Panc1 (cell line): ENCODE data around the gene NPPA. TPM values are rescaled to one million over a fixed set of nuclear protein-coding genes. Genes with fewer than 3 reads are reported as not detected.
"Not testable (repeated sequence)": the region's sequence is repeated elsewhere in the genome, so short reads cannot be mapped to it uniquely, and the experiment has no call there.

Experiments
- ATAC-seq: fragments of 200-7000 bp; cut with Tn5 transposase; 2 replicates; pipeline ENCODE4 v1.9.1; 2020; ENCODE audit warnings: mild to moderate bottlenecking, moderate library complexity
- BruUV-seq: library from RNA; stranded (reverse); fragments of 400-500 nt; replicated peaks from 2 replicates; lab custom pipeline; 2021; lab: Mats Ljungman, UMichigan
- CTCF ChIA-PET: fragments of 300-600 bp; sonication (Branson Sonifier 250); formaldehyde crosslinking; loops from one replicate; lab custom pipeline; 2022; ENCODE audit warnings: antibody characterized with exemption; lab: Charles Lee
- POLR2A ChIA-PET: fragments of 300-600 bp; sonication (Branson Sonifier 250); formaldehyde crosslinking; loops from one replicate; lab custom pipeline; 2022; ENCODE audit warnings: antibody characterized with exemption; lab: Charles Lee
- DNase-seq: peaks from one replicate; pipeline ENCODE4 v3.0.0-alpha.2; 2010; ENCODE audit warnings: low read depth, low spot score
- H3K27ac ChIP-seq: 2 replicates; pipeline ENCODE4 v1.5.1; 2011; ENCODE audit warnings: mild to moderate bottlenecking, low read length, inconsistent platforms
- H3K27me3 ChIP-seq: fragments of 200-500 bp; sonication (Bioruptor generic); 2 replicates; pipeline ENCODE4 v1.6.0; 2014; ENCODE audit warnings: low read length, inconsistent platforms; ENCODE audit not compliant: control insufficient read depth, insufficient read depth
- H3K36me3 ChIP-seq: fragments of 200-500 bp; sonication (Bioruptor generic); 2 replicates; pipeline ENCODE4 v1.5.1; 2014; ENCODE audit warnings: inconsistent platforms, mild to moderate bottlenecking, low read length, moderate library complexity; ENCODE audit not compliant: control insufficient read depth, insufficient read depth
- H3K4me1 ChIP-seq: 2 replicates; pipeline ENCODE4 v1.5.1; 2011; ENCODE audit warnings: inconsistent platforms, mild to moderate bottlenecking, low read length, moderate library complexity; ENCODE audit not compliant: control insufficient read depth, insufficient read depth
- H3K4me3 ChIP-seq, 2 experiments: 2 replicates each; pipeline ENCODE4 v1.5.1; 2011 to 2012; ENCODE audit warnings: low read depth in 2 of 2, low read length in 2 of 2, mild to moderate bottlenecking in 2 of 2, inconsistent platforms in 1 of 2, moderate library complexity in 1 of 2
- H3K9me3 ChIP-seq: fragments of 200-500 bp; sonication (Bioruptor generic); 2 replicates; pipeline ENCODE4 v1.5.1; 2014; ENCODE audit warnings: low read depth, mild to moderate bottlenecking, inconsistent platforms, low read length, moderate library complexity; ENCODE audit not compliant: control insufficient read depth, insufficient read depth
- CTCF ChIP-seq: fragments of 450-650 bp; IDR thresholded peaks from 2 replicates; pipeline ENCODE4 v1.5.1; 2017; ENCODE audit warnings: mild to moderate bottlenecking
- POLR2AphosphoS5 ChIP-seq: IDR thresholded peaks from 2 replicates; pipeline ENCODE4 v1.6.1; 2012; ENCODE audit warnings: mild to moderate bottlenecking, low read depth, low read length, moderate library complexity
- REST ChIP-seq, 2 experiments: IDR thresholded peaks; 2 replicates each; pipeline ENCODE4 v1.6.1; 2011 to 2012; ENCODE audit warnings: low read depth in 2 of 2, control low read depth in 1 of 2, low read length in 1 of 2, mild to moderate bottlenecking in 1 of 2, moderate library complexity in 1 of 2; ENCODE audit not compliant: insufficient read depth in 1 of 2
- SIN3A ChIP-seq: IDR thresholded peaks from 2 replicates; pipeline ENCODE4 v1.6.1; 2012; ENCODE audit warnings: low read depth, mild to moderate bottlenecking, low read length, moderate library complexity, borderline replicate concordance; ENCODE audit not compliant: insufficient read depth
- TCF7L2 ChIP-seq: IDR thresholded peaks from 2 replicates; pipeline ENCODE4 v1.6.1; 2011; ENCODE audit warnings: mild to moderate bottlenecking, low read depth, low read length, inconsistent platforms
- in situ Hi-C: cut with HindIII; loops from 2 replicates; pipeline ENCODE4 v1.10.0; 2016; ENCODE audit warnings: low sequenced_read_pairs, low pct_unique_long_range_greater_than_20kb
- intact Hi-C: fragments of 100-400 bp; cut with micrococcal nuclease; formaldehyde crosslinking; loops from one replicate; pipeline ENCODE4 v1.10.0; 2022; ENCODE audit not compliant: unreplicated experiment
- total RNA-seq: library from RNA; stranded (reverse); gene quantifications from one replicate; pipeline ENCODE4 v1.2.1, GENCODE V29; 2021; ENCODE audit not compliant: unreplicated experiment

The NPPA gene
- total RNA-seq, 1 experiment from 2014 or later = not detected

GRCh38 chr1:11805422-11806306 is 41.9 kb downstream of the NPPA start, which contains the start of the genes CLCN6 and MTHFR:
Gene CLCN6 (plus strand): TSS chr1:11806191. CDS start chr1:11806263, 72 bp downstream.
Gene MTHFR (minus strand): TSS chr1:11805964. CDS start chr1:11803116, 2,848 bp downstream.
- DNase-seq = peak; percentile 92
- Histone ChIP-seq H3K36me3 (peaks cover 3% of the 10 kb centered on the region), H3K9me3 (no peaks in the 10 kb centered on the region), H3K4me3 (peak within 1 kb of the TSS; percentile 74 to 93), H3K27me3 (no peaks in the 10 kb centered on the region), H3K4me1 (peaks cover 41% of the 10 kb centered on the region), H3K27ac (peak within 1 kb of the TSS; percentile 97)
- no TSS peak for BruUV-seq
- ChIA-PET POLR2A (interaction anchor here (0.7 to 1.9 kb wide), 3 partner anchors 14 to 104 kb away, joined by 3 to 9 read pairs (median 7); no protein-coding TSS in a partner anchor), CTCF (no interaction called here)
- no peak for TF ChIP-seq REST (IDR thresholded peaks at IDR 0.05; ENCODE audit: insufficient read depth in 1 of 2, low read depth in 2 of 2, low read length in 1 of 2)
- no peak for TF ChIP-seq TCF7L2
- TF ChIP-seq POLR2AphosphoS5 = peak; percentile 84
- TF ChIP-seq SIN3A = peak; percentile 93; the same call in 1 of the 2 replicates
- in situ Hi-C loops = no loop called here
- peak; percentile 94 for ATAC-seq
- intact Hi-C loops = no loop called here

- DNase-seq (no peak), ATAC-seq (no peak)
- ChIA-PET POLR2A (interaction anchor here (1.0 kb wide), 1 partner anchor 103 kb away, joined by 5 read pairs; no protein-coding TSS in a partner anchor), CTCF (no interaction called here)
- peak overlapping the region; percentile 74 to 93 for H3K4me3 ChIP-seq
- intact Hi-C loops = no loop called here
- peaks cover 3% of the 10 kb centered on the region for H3K36me3 ChIP-seq
- H3K27ac ChIP-seq = peak overlapping the region; percentile 94
- no peak for TF ChIP-seq CTCF
- TF ChIP-seq TCF7L2 = no peak
- TF ChIP-seq POLR2AphosphoS5 = no peak
- no peak for TF ChIP-seq REST (IDR thresholded peaks at IDR 0.05; ENCODE audit: insufficient read depth in 1 of 2, low read depth in 2 of 2, low read length in 1 of 2)
- no peak for TF ChIP-seq SIN3A
- no peaks in the 10 kb centered on the region for H3K27me3 ChIP-seq
- in situ Hi-C loops = no loop called here
- peaks cover 41% of the 10 kb centered on the region for H3K4me1 ChIP-seq
- no TSS peak for BruUV-seq
- H3K9me3 ChIP-seq = no peaks in the 10 kb centered on the region
Measured at GRCh38 chr1:11804666-11805421, 42.7 kb downstream of the NPPA start.

GRCh38 chr1:11803924-11804665 is 43.5 kb downstream of the NPPA start:
- peak overlapping the region; percentile 94 for H3K27ac ChIP-seq
- in situ Hi-C loops, H3K36me3 ChIP-seq, intact Hi-C loops, H3K9me3 ChIP-seq, H3K27me3 ChIP-seq, DNase-seq, ATAC-seq: not testable (repeated sequence)
- POLR2A ChIA-PET = interaction anchor here (1.0 kb wide), 1 partner anchor 104 kb away, joined by 5 read pairs; no protein-coding TSS in a partner anchor
- TSS peak; percentile 83 for BruUV-seq
- peaks cover 41% of the 10 kb centered on the region for H3K4me1 ChIP-seq
- H3K4me3 ChIP-seq = peak overlapping the region; percentile 74 to 93
- CTCF ChIA-PET = interaction anchor here (0.9 kb wide), 1 partner anchor 19 kb away, joined by 3 read pairs; no protein-coding TSS in a partner anchor
